B cell (primary cell): ENCODE data around the gene BRIP1.

Experiments
- EZH2 ChIP-seq: IDR thresholded peaks from 2 replicates; pipeline ENCODE4 v1.6.1; 2012; ENCODE audit warnings: borderline replicate concordance, low read depth, mild to moderate bottlenecking, moderate library complexity, low read length; ENCODE audit not compliant: insufficient read depth, poor library complexity, severe bottlenecking
- TF ChIP-seq, protein P1 (sequence below): fragments of 200-600 bp; IDR thresholded peaks from one replicate; pipeline ENCODE4 v1.8.0; 2022; ENCODE audit warnings: antibody characterized with exemption, mild to moderate bottlenecking

DNA sequence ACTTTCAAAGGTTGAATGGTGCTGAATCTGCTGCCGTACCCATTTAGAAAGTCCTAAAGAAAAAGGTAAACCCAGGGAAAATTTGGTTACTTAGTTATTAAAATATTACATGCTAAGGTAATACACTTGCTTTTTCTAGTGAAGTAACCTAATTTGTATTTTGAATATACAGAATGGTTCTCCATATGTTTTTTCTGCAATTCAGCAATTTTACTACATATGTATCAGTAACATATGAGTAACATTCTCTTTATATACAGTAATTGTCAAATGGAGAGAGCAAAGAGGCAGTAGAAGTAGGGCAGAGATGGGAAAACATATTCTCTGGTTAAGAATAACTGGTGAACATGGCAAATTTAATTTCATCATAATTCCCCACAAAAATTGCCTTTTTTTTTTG is 177.2 kb downstream of the BRIP1 start:
- TF ChIP-seq, protein P1, sequence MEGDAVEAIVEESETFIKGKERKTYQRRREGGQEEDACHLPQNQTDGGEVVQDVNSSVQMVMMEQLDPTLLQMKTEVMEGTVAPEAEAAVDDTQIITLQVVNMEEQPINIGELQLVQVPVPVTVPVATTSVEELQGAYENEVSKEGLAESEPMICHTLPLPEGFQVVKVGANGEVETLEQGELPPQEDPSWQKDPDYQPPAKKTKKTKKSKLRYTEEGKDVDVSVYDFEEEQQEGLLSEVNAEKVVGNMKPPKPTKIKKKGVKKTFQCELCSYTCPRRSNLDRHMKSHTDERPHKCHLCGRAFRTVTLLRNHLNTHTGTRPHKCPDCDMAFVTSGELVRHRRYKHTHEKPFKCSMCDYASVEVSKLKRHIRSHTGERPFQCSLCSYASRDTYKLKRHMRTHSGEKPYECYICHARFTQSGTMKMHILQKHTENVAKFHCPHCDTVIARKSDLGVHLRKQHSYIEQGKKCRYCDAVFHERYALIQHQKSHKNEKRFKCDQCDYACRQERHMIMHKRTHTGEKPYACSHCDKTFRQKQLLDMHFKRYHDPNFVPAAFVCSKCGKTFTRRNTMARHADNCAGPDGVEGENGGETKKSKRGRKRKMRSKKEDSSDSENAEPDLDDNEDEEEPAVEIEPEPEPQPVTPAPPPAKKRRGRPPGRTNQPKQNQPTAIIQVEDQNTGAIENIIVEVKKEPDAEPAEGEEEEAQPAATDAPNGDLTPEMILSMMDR = no peak
- TF ChIP-seq EZH2 = no peak
